ENCODE measurements around the gene SERPINA12. TPM values are rescaled to one million over a fixed set of nuclear protein-coding genes. Genes with fewer than 3 reads are reported as not detected.
"Not testable (repeated sequence)": the region's sequence is repeated elsewhere in the genome, so short reads cannot be mapped to it uniquely, and the experiment has no call there.

SERPINA12 gene
- total RNA-seq, 2 donors from 2014 or later: not detected

GRCh38 chr14:94514351-94514750, 5.1 kb upstream of the SERPINA12 start:
- H3K27ac Mint-ChIP-seq: no peak overlapping the region
- no peaks in the 10 kb centered on the region for H3K36me3 Mint-ChIP-seq
- ATAC-seq (no peak), DNase-seq (ENCODE audit: low spot score in 2 of 2) (no peak)
- H3K9me3 Mint-ChIP-seq: peaks cover 7 to 8% of the 10 kb centered on the region in 2 donors

GRCh38 chr14:94510481-94510880, 1.2 kb upstream of the SERPINA12 start:
- H3K9me3 Mint-ChIP-seq; H3K27ac Mint-ChIP-seq; DNase-seq (ENCODE audit: low spot score in 2 of 2); ATAC-seq; H3K36me3 Mint-ChIP-seq: not testable (repeated sequence)

DNA sequence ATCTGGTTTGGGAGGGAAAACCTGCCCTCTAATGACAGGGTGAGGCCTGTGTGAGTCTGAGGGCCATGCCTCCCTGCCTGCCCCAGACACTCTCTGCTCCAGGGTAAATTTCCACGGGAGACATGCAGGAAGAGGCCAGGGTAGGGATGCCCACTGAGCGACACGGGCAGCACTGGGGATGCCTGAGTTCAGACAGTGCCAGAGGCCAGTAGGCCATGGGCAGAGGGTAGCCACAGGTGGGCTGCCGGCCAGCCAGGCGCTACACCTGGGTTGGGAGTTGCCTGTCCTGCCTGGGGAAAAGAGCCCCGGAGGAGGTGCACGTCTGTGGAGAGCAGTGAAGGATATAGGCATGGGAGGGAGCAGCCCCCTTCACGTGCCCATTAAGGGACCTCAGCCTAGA, 3.6 kb downstream of the SERPINA12 start:
- H3K9me3 Mint-ChIP-seq: no peaks in the 10 kb centered on the region
- H3K36me3 Mint-ChIP-seq: no peaks in the 10 kb centered on the region
- no peak overlapping the region for H3K27ac Mint-ChIP-seq
- DNase-seq (ENCODE audit: low spot score in 2 of 2) (no peak), ATAC-seq (no peak)

GRCh38 chr14:94505206-94505605, 4.1 kb downstream of the SERPINA12 start:
- DNase-seq (ENCODE audit: low spot score in 2 of 2) (no peak), ATAC-seq (no peak)
- Mint-ChIP-seq H3K36me3 (no peaks in the 10 kb centered on the region), H3K9me3 (no peaks in the 10 kb centered on the region), H3K27ac (no peak overlapping the region)

DNA sequence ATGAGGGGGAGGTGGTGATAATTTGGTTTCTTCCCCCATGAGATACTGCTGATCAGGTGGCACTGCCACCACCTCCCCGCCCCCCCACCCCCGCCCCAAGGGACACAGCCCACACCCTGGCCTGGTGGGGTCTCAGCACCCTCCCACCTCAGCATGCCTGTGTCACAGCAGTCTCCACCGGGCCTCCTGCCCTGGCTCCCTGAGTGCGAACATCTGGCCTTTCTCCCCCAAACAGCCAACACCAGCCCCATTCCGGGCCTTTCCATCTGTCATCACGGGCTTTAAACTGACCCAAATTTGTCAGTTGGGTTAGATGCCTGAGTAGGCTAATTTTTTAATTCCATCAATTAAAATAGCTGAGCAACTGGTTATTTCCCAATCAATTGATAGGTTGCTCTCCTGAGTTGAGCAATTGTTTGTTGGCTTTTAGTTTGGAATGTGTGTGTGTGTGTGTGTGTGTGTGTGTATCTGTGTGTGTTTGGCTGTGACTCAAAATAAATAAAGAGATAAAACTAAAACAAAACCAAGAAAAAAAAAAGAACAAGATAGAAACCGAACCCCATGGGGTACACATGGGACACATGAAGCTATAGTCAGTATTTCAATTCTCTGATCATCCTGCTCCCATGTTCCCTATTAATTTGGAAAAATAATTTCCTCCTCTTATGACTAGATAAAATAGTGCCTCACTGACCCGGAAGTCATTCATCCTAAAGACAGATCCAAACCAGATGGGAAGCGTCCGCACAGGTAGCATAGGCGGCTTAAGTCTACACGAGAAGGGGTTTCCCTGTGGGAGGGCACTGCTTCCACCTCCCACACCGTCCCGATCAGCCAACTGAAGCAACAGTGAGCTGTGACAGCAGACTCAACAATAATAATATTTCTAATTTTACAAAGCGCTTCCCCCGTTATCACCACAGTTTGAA, 7.4 kb downstream of the SERPINA12 start:
- DNase-seq (ENCODE audit: low spot score in 2 of 2): no peak
- H3K36me3 Mint-ChIP-seq: no peaks in the 10 kb centered on the region
- no peak for ATAC-seq
- H3K27ac Mint-ChIP-seq: no peak overlapping the region
- no peaks in the 10 kb centered on the region for H3K9me3 Mint-ChIP-seq

GRCh38 chr14:94500264-94500663, 9.0 kb downstream of the SERPINA12 start:
- no peak for DNase-seq (ENCODE audit: low spot score in 2 of 2)
- no peaks in the 10 kb centered on the region for H3K9me3 Mint-ChIP-seq
- H3K36me3 Mint-ChIP-seq: no peaks in the 10 kb centered on the region
- H3K27ac Mint-ChIP-seq: no peak overlapping the region
- no peak for ATAC-seq

DNA sequence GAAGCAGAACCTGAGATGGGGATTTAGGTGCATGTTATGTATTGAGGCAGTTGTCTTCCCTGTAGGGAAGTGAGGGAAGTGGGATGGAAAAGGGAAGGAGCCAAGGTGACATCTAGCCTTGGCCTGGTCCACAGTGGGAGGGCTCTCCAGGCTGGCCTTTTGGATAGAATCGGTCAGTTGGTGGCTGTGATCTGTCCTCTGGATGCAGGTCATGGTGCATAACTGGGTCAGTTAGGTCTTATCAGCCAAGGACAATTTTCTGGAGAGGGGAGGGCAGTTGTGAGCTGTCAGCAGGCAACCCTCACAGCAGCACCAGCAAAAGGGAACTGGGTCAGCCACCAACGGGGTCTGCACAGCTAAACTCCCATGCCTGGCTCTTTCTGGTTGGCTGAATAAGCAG, 9.6 kb downstream of the SERPINA12 start:
- no peak overlapping the region for H3K27ac Mint-ChIP-seq
- no peaks in the 10 kb centered on the region for H3K36me3 Mint-ChIP-seq
- DNase-seq (ENCODE audit: low spot score in 2 of 2) (no peak), ATAC-seq (no peak)
- no peaks in the 10 kb centered on the region for H3K9me3 Mint-ChIP-seq

GRCh38 chr14:94498215-94498614, 11.1 kb downstream of the SERPINA12 start:
- Mint-ChIP-seq H3K27ac (no peak overlapping the region), H3K36me3 (no peaks in the 10 kb centered on the region), H3K9me3 (no peaks in the 10 kb centered on the region)
- DNase-seq (ENCODE audit: low spot score in 2 of 2): no peak
- no peak for ATAC-seq

GRCh38 chr14:94494085-94494484, 15.2 kb downstream of the SERPINA12 start:
- no peak for DNase-seq (ENCODE audit: low spot score in 2 of 2)

DNA sequence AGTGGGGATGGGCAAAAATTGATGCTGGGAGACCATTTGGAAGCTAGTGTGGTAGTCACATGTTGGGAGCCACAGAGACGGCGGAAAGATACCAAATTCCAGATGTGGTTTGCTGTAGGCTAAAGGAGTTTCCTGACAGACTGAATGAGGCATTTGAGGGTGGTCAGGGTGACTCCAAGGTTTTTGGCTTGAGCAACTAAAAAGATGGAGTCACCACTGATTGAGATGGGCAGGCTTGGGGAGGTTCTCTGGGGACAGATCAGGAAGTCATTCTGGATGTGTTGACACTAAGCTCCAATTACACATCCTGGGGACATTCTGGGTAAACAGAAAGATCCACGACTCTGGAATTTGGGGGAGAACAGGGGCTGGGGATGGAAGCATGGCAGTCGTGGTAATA, 17.8 kb downstream of the SERPINA12 start:
- no peaks in the 10 kb centered on the region for H3K36me3 Mint-ChIP-seq
- no peak overlapping the region for H3K27ac Mint-ChIP-seq

More at GRCh38 chr14:94494085-94494484, 15.2 kb downstream of the SERPINA12 start:
- Mint-ChIP-seq H3K27ac (no peak overlapping the region), H3K36me3 (no peaks in the 10 kb centered on the region), H3K9me3 (no peaks in the 10 kb centered on the region)
- ATAC-seq: no peak

DNA sequence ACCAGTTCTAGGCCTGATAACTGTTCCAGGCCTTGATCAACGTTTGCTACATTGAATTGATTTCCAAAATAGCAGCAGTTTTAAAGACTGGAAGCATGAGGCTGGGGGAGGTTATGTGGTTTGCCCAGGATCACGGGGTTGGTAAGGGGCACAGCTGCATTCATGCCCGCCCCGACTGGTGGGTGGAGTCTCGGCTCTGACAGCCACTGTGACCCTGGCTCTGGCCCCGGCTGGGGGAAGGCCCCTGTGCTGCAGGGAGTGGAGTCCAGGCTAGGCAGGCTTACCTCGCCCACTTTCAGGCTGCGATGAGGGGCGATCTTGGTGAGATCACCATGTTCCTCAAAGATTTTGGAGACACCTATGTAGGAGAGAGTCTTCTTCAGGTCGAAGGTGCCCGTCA, 19.9 kb downstream of the SERPINA12 start:
- Mint-ChIP-seq H3K27ac (no peak overlapping the region), H3K9me3 (no peaks in the 10 kb centered on the region), H3K36me3 (no peaks in the 10 kb centered on the region)
- no peak for ATAC-seq
- no peak for DNase-seq (ENCODE audit: low spot score in 2 of 2)

More for the DNA sequence above, 17.8 kb downstream of the SERPINA12 start:
- ATAC-seq (no peak), DNase-seq (ENCODE audit: low spot score in 2 of 2) (no peak)
- no peaks in the 10 kb centered on the region for H3K9me3 Mint-ChIP-seq

DNA sequence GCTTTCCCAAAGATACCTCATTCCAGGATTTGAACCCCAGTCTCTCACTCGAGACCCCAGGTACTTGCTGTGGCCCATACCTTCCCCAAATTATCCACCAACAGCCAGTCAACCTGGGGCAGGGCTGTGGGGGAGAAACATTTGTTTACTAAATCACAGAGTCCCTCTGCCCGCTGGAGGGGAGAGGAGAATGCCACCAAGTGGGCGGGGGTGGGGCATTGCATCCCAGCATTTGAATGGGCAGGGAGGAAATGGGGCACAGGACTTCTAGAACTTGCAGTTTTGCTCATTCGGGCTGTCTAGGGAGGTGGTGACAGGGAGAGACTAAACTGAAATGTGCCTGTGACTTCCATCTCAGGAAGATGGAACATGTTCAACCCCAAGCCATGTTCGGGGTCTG, 22.4 kb downstream of the SERPINA12 start:
- Mint-ChIP-seq H3K27ac (no peak overlapping the region), H3K36me3 (no peaks in the 10 kb centered on the region), H3K9me3 (no peaks in the 10 kb centered on the region)
- DNase-seq (ENCODE audit: low spot score in 2 of 2): no peak
- ATAC-seq: no peak

- DNase-seq (ENCODE audit: low spot score in 2 of 2) (peak; percentile 63 to 64), ATAC-seq (peak; percentile 28 to 72)
- Mint-ChIP-seq H3K27ac (no peak overlapping the region), H3K9me3 (no peaks in the 10 kb centered on the region), H3K36me3 (no peaks in the 10 kb centered on the region)
These were observed 23.1 kb downstream of the SERPINA12 start for GRCh38 chr14:94485944-94486841.

DNA sequence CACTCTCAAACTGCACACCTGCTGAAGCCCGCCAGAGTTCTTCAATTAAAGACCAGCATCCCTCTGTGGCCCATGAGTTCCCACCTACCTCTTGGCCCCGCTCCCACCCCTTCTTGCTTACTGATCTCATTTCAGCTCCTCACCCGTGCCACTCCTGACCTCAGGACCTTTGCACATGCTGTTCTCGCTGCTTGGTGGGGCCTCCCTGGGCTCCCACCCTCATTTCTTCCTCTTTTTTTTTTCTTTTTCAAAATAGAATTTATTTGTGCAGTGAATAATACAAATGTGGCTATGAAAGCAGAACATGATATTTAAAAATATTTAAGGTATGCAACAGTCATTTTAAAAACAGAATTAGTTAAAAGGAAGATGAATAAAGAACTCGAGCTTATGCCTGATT, 24.8 kb downstream of the SERPINA12 start:
- H3K36me3 Mint-ChIP-seq: no peaks in the 10 kb centered on the region

GRCh38 chr14:94483729-94484275, 25.5 kb downstream of the SERPINA12 start:
- Mint-ChIP-seq H3K27ac (peak overlapping the region in 1 of 2 donors; percentile 5), H3K9me3 (peaks cover 2 to 3% of the 10 kb centered on the region in 2 donors), H3K36me3 (peaks cover 0 to 6% of the 10 kb centered on the region in 2 donors)
- DNase-seq (ENCODE audit: low spot score in 2 of 2) (no peak), ATAC-seq (peak in 1 of 2 donors; percentile 48)

More for the DNA sequence above, 24.8 kb downstream of the SERPINA12 start:
- ATAC-seq (no peak), DNase-seq (ENCODE audit: low spot score in 2 of 2) (no peak)
- Mint-ChIP-seq H3K27ac (no peak overlapping the region), H3K9me3 (no peaks in the 10 kb centered on the region)

GRCh38 chr14:94483071-94483451, 26.2 kb downstream of the SERPINA12 start:
- H3K27ac Mint-ChIP-seq: peak overlapping the region in 1 of 2 donors; percentile 5
- no peak for DNase-seq (ENCODE audit: low spot score in 2 of 2)

More at GRCh38 chr14:94483071-94483451, 26.2 kb downstream of the SERPINA12 start:
- peaks cover 6 to 7% of the 10 kb centered on the region in 2 donors for H3K9me3 Mint-ChIP-seq
- ATAC-seq: no peak
- H3K36me3 Mint-ChIP-seq: peaks cover 0 to 8% of the 10 kb centered on the region in 2 donors
